Activated T-cell treated with anti-CD3 and anti-CD28 coated beads for 4 hours (primary cell): ENCODE measurements around the gene CAND1.
"Not testable (repeated sequence)": the region's sequence is repeated elsewhere in the genome, so short reads cannot be mapped to it uniquely, and the experiment has no call there.

ENCODE experiments used
- DNase-seq: peaks from one replicate; pipeline ENCODE4 v3.0.0-alpha.2; 2020

The CAND1 gene

GRCh38 chr12:67284561-67284960, 15.4 kb downstream of the CAND1 start:
- DNase-seq: no peak

- DNase-seq: no peak
Measured at GRCh38 chr12:67286257-67286656, 17.1 kb downstream of the CAND1 start.

DNA sequence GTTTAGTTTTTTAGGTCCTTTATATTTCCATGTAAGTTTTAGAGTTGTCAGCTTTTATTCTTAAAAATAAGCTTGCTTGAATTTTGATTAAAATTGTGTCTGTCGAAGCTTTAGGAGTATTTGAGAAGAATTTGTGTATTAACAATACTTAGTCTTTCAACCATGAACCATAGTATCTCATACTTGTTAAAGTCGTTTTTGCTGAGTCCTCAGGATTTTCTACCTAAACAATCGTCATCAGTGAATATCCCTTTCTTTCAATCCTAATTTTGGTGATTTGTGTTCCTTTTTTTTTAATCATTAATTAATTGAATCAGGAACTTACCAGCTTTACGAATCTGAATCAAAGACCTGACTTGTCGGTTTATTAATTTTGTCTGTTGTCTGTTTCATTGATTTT, 18.2 kb downstream of the CAND1 start:
- no peak for DNase-seq

DNA sequence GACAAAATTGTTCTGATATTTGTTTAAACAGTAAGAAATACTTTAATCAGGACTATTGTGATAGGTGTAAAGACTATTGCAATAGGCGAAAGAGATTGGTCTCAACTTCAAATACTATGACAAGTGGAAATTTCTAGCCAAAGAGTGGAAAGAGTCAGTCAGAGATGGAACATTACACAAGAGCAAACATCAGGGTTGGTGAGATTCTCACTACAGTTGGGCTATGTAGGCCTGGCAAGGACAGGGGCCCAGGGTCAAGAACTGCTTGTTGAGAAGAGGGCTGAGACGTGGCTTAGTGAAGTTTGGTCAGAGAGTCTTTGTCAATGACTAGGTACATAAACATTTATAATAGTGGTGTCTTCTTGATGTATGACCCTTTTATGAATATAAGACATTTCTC, 19.4 kb downstream of the CAND1 start:
- no peak for DNase-seq

- no peak for DNase-seq
Measured at GRCh38 chr12:67290378-67290777, 21.2 kb downstream of the CAND1 start.

DNA sequence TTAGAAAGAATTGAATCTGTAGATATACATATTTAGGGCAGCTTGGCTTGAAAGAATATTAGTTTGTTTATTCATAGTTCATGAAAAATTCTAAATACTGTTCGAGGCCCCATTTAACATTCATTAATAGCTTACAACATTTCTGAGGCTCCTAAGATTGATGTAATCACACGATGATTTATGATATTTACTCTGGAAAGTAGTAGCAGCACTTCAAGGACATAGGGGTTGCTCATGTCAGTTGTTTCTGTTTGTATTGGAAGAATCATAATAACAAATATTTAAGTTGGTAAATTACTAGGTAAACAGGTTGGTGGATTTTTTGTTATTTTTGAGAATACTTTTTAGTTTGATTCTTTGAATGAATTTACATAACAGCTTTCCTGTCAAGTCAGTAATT, 30.4 kb downstream of the CAND1 start:
- DNase-seq: no peak

GRCh38 chr12:67299926-67300325, 30.8 kb downstream of the CAND1 start:
- DNase-seq: no peak

GRCh38 chr12:67302162-67302561, 33.0 kb downstream of the CAND1 start:
- DNase-seq: no peak

DNA sequence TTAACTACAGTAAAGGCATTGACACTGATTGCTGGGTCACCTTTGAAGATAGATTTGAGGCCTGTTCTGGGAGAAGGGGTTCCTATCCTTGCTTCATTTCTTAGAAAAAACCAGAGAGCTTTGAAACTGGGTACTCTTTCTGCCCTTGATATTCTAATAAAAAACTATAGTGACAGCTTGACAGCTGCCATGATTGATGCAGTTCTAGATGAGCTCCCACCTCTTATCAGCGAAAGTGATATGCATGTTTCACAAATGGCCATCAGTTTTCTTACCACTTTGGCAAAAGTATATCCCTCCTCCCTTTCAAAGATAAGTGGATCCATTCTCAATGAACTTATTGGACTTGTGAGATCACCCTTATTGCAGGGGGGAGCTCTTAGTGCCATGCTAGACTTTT, 36.4 kb downstream of the CAND1 start:
- DNase-seq: no peak

DNA sequence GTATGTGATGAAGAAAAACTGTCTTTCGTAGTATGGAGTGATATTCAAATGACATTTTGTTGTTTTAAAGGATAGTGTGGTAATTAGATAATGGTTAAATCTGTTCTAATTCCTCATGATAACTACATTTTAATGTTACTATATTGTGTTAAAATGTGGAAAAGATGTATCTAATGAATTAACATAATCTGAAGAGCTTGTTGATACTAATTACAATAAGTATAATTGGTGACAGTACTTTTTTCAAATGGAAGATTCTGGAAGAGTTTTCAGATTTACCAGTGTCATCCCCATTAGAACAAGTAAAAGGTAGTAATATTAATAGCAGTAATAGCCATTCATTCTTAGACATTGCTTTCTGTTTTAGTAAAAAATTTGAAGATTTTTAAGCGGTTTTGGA, 37.6 kb downstream of the CAND1 start:
- DNase-seq: no peak

DNA sequence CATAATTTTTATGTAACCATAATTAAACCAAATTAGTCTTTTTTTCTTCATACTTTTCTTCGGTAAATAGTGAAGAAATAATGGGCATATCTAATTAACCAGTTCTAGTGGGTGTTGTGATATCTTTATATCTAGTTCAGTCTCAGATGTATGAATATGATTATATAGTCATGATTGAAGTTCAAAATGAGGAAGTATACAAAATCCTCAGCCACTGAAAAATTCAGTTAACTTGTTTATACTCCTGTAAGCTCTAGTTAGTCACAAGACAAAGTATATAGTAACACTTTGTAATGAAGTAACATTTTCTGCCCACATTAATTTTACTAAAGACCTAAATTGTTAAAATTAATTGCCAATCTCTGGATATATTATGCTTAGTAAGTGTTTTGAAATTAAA, 46.5 kb downstream of the CAND1 start:
- DNase-seq: no peak

DNA sequence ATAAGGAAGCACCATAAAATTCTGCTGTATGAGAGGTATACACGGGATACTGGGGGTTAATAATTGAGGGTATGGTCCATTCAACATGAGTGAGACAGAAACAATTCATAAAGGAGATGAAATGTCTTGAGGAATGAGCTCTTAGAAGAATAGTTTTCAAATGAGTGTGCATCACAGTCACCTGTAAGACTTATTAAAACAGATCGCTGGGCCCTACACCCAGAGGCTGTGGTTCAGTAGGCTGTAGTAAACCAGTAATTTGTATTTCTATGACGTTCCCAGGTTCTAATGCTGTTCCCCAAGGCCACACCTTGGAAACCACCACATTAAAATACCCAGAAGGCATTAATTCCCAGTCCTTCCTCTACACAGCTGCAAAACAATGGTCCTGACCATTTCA, 49.6 kb downstream of the CAND1 start:
- DNase-seq: no peak

DNA sequence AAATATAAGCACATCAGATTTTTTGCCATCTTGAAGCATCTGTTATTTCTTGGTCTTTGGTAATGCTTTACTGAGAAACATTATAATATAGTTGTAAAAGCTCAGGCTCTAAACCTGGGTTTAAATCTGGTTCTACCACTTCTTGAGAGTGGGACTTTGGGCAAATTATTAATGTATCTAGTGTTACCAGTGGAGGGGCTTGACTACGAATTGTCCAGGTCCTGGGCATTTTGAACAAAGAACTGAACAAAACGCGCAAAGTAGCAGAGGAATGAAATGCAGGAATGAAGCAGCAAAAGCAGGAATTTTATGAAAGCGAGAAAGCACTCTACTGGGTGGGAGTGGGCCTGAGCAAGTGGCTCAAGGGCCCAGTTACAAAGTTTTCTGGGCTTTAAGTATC, 50.8 kb downstream of the CAND1 start:
- DNase-seq: no peak

GRCh38 chr12:67320614-67321295, 51.6 kb downstream of the CAND1 start:
- no peak for DNase-seq

GRCh38 chr12:67322580-67322979, 53.4 kb downstream of the CAND1 start:
- no peak for DNase-seq

- DNase-seq: no peak
Measured at GRCh38 chr12:67323007-67323406, 53.8 kb downstream of the CAND1 start.

DNA sequence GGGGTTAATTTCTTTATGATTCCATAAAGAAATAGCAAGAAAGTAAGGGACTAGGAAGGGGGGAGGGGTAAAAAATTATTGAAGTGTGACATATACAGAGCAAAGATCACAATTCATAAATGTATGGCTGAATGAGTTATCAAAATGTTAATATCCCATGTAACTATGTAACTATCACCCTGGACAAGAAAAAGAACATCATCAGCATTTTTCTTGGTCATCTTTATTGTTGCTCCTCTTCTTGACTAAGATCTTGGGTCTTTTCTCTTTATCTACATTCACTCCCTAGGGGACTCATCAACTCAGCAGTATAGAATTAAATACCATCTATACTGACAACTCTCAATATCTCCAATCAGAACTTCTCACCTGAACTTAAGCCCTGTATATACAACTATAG, 57.5 kb downstream of the CAND1 start:
- DNase-seq: no peak

DNA sequence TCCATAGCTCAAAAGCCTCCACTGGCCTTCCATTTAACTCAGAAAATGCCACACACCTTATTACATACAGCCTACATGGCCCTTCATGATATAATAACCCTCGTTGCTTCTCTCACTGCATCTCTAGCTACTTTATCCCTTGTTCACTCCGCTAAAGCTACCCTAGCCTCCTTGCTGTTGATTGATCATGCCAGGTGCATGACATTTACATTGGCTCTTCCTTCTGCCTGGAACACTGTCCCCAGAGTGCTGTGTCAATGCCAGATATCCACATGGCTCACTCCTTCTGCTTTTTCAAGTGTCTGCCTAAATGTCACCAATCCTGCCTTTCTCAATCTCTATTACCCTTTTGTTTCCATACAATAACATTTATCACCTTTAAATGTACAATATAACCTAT, 58.3 kb downstream of the CAND1 start:
- no peak for DNase-seq

DNA sequence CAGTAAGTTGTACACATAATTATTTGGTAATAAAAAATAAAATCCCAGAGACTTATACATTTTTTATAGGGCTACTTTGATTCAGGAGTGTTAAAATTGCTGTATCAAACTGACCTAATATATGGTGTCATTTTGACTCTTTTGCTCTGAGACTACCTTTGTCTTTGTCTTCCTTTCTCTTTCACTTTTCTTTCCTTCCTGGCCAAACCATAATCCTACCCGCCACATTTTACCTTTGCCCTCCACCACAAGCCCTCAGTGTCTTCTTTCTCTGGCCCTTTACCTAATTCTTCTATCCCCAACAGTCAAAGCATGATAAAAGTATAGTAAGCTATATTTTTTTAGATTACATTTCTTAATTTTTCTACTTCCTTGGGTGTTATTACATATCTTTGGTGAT, 62.0 kb downstream of the CAND1 start:
- no peak for DNase-seq

- no peak for DNase-seq
Measured at GRCh38 chr12:67331828-67332227, 62.7 kb downstream of the CAND1 start.

- no peak for DNase-seq
Measured at GRCh38 chr12:67333649-67334048, 64.5 kb downstream of the CAND1 start.

DNA sequence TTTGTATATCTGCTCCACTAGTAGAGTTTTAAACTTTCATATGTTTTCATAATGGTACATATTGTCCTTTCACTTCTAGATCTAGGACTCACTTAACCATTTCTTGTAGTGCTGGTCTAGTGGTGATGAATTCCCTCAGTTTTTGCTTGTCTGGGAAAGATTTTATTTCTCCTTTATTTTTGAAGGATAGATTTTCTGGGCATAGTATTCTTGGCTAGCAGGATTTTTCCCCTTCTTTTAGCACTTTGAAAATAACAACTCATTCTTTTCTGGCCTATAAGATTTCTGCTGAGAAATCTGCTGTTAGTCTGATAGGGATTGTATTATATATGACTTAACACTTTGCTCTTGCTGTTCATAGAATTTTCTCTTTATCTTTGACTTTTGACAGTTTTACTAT, 69.3 kb downstream of the CAND1 start:
- DNase-seq: no peak

- DNase-seq: no peak
Measured at GRCh38 chr12:67339530-67339929, 70.4 kb downstream of the CAND1 start.

DNA sequence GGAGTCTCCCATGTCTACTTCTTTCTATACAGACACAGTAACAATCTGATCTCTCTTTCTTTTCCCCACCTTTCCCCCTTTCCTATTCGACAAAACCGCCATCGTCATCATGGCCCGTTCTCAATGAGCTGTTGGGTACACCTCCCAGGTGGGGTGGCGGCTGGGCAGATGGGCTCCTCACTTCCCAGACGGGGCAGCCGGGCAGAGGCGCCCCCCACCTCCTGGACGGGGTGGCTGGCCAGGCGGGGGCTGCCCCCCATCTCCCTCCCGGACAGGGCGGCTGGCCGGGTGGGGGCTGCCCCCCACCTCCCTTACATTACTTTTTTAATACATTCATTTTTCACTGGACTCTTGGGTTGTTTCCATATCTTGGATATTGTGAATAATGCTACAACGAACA, 71.9 kb downstream of the CAND1 start:
- DNase-seq: not testable (repeated sequence)

DNA sequence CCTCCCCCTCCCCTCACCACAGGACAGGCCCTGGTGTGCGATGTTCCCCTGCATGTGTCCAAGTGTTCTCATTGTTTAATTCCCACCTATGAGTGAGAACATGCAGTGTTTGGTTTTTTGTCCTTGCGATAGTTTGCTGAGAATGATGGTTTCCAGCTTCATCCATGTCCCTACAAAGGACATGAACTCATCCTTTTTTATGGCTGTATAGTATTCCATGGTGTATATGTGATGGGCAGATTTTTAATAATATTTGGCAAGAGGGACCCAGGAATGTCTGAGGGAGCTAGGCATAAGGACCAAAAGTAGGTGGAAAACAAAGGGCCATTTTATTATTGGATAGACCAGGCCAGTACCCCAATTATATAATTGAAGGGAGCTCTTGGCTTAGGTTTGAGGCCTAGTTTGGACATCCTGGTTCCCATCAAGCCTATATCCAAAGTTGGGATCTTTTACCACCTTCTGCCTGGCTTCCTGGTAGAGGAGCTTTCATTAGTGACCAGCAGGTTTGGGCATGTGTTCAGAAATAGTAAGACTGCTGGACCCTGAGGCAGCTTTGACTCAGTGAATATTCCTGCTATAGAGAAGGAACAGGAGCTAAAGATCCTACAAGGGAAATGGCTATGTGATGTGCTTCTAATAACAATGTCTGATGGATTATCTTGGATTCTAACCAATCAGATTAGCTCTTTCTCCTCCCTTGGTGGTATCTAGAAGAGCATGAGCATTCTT, 76.0 kb downstream of the CAND1 start:
- DNase-seq: no peak
